GM12892 (cell line): ENCODE measurements around the gene PTPRN2.

Experiments
- POLR2AphosphoS5 ChIP-seq: IDR thresholded peaks from 2 replicates; pipeline ENCODE4 v1.6.1; 2011; ENCODE audit warnings: low read depth, low read length, control low read depth
- TAF1 ChIP-seq: IDR thresholded peaks from 2 replicates; pipeline ENCODE4 v1.6.1; 2011; ENCODE audit warnings: low read depth, mild to moderate bottlenecking, control low read depth, low read length, borderline replicate concordance

GRCh38 chr7:157843336-157844140, 744.1 kb downstream of the PTPRN2 start:
- TF ChIP-seq POLR2AphosphoS5 (no peak), TAF1 (no peak)
